RPMI7951 (cell line): ENCODE data around the gene CD4. TPM values are rescaled to one million over a fixed set of nuclear protein-coding genes. Genes with fewer than 3 reads are reported as not detected.
"Not testable (repeated sequence)": the region's sequence is repeated elsewhere in the genome, so short reads cannot be mapped to it uniquely, and the experiment has no call there.

ENCODE experiments used
- DNase-seq: peaks from one replicate; pipeline ENCODE4 v3.0.0-alpha.2; 2012; ENCODE audit warnings: low read depth
- total RNA-seq: library from RNA; depleted of rRNA; stranded (reverse); fragments of >200 nt; shearing (Covaris generic); gene quantifications from 2 replicates; pipeline ENCODE4 v1.2.3, GENCODE V29; 2014; rRNA removed

Gene CD4
- 3.5 and 5.4 TPM in 2 replicates for total RNA-seq

DNA sequence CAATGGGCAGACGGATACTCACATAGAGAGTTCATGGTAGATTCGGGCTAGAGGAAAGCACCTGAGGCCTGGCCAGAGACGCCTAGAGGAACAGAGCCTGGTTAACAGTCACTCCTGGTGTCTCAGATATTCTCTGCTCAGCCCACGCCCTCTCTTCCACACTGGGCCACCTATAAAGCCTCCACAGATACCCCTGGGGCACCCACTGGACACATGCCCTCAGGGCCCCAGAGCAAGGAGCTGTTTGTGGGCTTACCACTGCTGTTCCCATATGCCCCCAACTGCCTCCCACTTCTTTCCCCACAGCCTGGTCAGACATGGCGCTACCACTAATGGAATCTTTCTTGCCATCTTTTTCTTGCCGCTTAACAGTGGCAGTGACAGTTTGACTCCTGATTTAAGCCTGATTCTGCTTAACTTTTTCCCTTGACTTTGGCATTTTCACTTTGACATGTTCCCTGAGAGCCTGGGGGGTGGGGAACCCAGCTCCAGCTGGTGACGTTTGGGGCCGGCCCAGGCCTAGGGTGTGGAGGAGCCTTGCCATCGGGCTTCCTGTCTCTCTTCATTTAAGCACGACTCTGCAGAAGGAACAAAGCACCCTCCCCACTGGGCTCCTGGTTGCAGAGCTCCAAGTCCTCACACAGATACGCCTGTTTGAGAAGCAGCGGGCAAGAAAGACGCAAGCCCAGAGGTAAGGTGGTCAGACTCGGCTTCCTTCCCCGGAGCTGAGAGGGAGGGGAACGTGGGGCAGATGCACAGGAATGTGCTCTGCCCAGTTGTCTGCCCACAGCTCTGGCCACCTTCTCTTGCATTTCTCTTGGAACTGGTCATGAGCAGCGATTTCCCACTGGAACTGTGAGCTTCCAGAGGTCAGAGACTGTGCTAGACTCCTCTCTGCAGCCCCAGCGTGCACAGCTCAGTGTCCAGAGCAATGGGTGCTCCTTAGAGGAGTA, at the start of gene CD4:
Gene CD4, plus strand, starts transcription at position 557 of the 953 bp plus-strand sequence. CDS start 10,611 bp downstream, outside the sequence.
- peak; percentile 63 for DNase-seq

DNA sequence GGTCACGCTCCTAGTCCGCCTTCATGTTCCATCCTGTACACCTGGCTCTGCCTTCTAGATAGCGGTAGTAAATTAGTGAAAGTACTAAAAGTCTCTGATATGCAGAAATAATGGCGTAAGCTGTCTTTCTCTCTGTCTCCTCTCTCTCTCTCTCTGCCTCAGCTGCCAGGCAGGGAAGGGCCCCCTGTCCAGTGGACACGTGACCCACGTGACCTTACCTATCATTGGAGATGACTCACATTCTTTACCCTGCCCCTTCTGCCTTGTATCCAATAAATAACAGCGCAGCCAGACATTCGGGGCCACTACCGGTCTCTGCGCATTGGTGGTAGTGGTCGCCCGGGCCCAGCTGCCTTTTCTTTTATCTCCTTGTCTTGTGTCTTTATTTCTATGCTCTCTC, 47.2 kb upstream of the CD4 start:
- not testable (repeated sequence) for DNase-seq

- DNase-seq = no peak
Measured at GRCh38 chr12:6742834-6743233, 46.5 kb upstream of the CD4 start.

DNA sequence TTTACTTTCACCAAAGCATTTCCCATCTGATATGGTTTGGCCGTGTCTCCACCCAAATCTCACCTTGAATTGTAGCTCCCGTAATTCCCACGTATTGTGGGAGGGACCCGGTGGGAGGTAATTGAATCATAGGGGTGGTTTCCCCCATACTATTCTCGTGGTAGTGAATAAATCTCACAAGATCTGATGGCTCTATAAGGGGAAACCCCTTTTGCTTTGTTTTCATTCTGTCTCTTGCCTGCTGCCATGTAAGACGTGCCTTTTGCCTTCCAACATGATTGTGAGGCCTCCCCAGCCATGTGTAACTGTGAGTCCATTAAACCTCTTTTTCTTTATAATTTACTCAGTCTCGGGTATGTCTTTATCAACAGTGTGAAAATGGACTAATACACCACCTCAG, 46.0 kb upstream of the CD4 start:
- not testable (repeated sequence) for DNase-seq

GRCh38 chr12:6745741-6746525, 43.4 kb upstream of the CD4 start:
- no peak for DNase-seq

GRCh38 chr12:6747216-6747615, 42.1 kb upstream of the CD4 start:
- no peak for DNase-seq

GRCh38 chr12:6748761-6749160, 40.6 kb upstream of the CD4 start:
- no peak for DNase-seq

DNA sequence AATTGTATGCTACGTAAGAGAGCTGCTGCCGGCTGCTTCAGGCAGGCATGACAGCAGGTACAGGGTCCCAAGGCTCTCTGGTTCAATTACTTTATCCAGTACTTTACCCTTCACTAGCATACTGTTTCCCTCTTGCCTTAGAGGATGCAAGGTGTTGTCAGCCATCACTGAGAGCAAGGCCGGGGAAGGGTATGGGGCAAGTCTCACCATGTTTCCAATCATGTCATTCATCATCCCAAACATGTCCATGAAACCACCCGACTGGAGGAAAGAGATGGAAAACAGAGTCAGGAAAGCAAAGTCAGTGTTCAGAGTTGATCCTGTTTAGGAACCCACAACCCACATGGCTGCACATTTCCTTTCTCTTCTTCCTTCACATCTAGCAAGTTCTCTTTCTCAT, 38.8 kb upstream of the CD4 start:
- DNase-seq = no peak

DNA sequence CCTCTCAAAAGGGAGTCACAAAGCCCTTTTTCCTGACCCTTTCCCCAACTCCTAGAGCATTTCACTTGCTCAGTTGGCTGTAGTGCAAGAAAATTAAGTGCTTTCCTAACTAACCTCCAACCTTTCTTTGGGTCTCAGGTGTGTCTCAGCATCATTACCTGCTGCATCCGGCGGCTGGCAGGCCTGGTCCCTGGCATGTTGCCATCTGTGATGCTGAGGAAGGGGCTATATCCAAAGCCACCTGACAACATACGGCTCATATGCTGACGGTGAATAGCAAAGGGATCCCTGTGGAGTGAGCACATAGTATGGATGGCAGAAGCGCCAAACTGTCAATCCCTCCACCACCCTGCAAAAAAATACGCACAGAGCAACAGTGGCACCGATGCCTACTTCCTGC, 37.6 kb upstream of the CD4 start:
- no peak for DNase-seq

- DNase-seq = peak; percentile 58
Measured at GRCh38 chr12:6752167-6752920, 37.0 kb upstream of the CD4 start.

- peak; percentile 98 for DNase-seq
Measured at GRCh38 chr12:6752921-6753771, 36.2 kb upstream of the CD4 start, which contains the start of gene MLF2. Gene MLF2, minus strand, starts transcription at chr12:6753141. Its CDS starts 807 bp downstream, at chr12:6752334.

DNA sequence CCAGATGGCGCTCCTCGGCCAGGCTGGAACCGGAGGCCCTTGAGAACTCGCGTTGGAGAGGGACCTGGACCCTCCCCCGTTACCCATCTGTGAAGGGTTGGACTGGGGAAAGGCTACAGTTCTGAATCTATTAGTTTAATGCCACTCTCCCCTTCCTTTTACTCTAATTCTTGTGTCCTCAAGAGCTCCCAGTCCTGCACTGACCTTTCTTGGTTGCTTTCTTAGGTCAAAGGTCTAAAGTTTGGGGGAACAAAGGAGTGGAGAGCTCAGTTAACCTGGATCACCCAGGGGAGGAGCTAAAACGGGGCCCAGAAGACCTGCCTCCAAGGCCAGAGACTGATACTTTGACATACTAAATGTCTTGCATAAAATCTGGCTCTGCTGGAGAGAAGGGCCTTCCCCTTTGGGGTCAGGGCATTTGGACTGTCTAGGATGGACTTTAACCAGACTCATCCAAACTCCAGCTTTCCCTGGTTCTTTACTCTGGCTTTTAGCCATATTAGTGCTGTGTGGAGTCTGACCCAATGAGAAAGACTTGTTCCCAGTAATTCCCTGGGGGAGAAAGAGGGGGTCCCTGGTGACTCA, 35.5 kb upstream of the CD4 start:
- no peak for DNase-seq

GRCh38 chr12:6754411-6754810, 34.9 kb upstream of the CD4 start:
- DNase-seq = no peak

DNA sequence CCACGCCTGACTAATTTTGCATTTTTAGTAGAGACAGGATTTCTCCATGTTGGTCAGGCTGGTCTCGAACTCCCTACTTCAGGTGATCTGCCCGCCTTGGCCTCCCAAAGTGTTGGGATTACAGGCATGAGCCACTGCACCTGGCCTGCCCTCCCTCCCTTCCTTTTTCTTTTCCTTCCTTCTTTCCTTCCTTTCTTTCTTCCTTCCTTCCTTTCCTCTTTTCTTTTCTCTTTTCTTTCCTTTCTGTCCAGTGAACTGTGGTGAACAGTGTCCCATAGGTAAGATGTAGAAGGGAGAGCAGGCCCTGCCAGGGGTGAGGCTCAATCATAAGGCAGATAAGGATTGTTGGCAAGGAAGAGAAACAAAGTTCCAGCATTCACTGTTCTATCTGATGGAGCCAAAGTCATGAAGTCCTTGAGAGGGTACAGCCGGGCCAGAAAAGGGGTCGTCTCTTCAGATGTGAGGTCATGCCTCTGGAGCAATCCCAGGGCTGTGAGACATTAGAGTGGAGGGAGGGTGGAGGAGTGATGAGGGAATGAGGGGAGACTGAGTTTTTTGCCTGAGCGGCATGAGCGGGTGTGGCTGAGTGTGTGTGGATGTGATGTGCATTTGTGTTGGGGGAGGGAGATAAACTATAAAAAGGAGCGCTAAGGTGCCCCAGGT, 32.2 kb upstream of the CD4 start:
- no peak for DNase-seq

GRCh38 chr12:6758506-6759095, 30.7 kb upstream of the CD4 start:
- no peak for DNase-seq

DNA sequence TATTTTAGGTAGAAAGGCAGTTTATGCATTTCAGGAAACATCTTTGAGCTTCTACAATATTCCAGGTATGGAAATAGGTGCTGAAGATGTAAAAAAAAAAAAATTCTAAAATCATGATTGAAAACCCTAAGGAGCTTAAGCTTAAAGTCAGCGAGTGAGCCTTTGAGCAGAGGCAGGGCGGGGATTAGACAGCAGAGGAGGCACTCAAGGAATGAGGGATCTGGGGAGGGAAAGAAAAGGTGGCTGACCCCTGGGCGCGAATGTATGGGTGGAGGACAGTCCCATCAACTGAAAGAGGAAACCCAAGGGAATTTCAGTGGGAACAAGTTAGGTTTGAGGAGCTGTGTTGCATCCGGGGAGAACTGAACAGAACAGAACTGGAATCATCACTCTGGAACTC, 29.6 kb upstream of the CD4 start:
- no peak for DNase-seq

GRCh38 chr12:6763380-6763779, 25.9 kb upstream of the CD4 start:
- DNase-seq = no peak

- DNase-seq = peak; percentile 100
Measured at GRCh38 chr12:6764011-6764828, 25.1 kb upstream of the CD4 start.
